Upper lobe of left lung (tissue), 6 donors: ENCODE results near the gene DNAH9. TPM values are rescaled to one million over a fixed set of nuclear protein-coding genes. Genes with fewer than 3 reads are reported as not detected.

Source experiments
- ATAC-seq, 2 donors: fragments of 200-7000 bp; cut with Tn5 transposase; one replicate each; pipeline ENCODE4 v1.9.1; 2022; ENCODE audit warnings: mild to moderate bottlenecking in 2 of 2, moderate library complexity in 2 of 2; ENCODE audit not compliant: low FRiP score in 2 of 2
- DNase-seq, 2 donors: peaks; one replicate each; pipeline ENCODE4 v3.0.0-alpha.2; 2019 to 2020
- H3K27ac ChIP-seq, 4 donors: fragments of 200-600 bp; sonication (generic); one replicate each; pipeline ENCODE4 v1.5.1; 2016 to 2019
- H3K27me3 ChIP-seq, 4 donors: fragments of 200-600 bp; sonication (generic); one replicate each; pipeline ENCODE4 v1.5.1; 2017 to 2019
- H3K36me3 ChIP-seq, 4 donors: fragments of 200-600 bp; sonication (generic); one replicate each; pipeline ENCODE4 v1.5.1; 2016 to 2019
- H3K4me1 ChIP-seq, 4 donors: fragments of 200-600 bp; sonication (generic); one replicate each; pipeline ENCODE4 v1.5.1; 2018 to 2019
- H3K4me3 ChIP-seq, 4 donors: fragments of 200-600 bp; sonication (generic); one replicate each; pipeline ENCODE4 v1.5.1; 2017 to 2019; ENCODE audit warnings: mild to moderate bottlenecking in 2 of 4, moderate library complexity in 1 of 4
- H3K9me3 ChIP-seq, 4 donors: fragments of 200-600 bp; sonication (generic); one replicate each; pipeline ENCODE4 v1.5.1; 2018 to 2019
- EP300 ChIP-seq, 4 donors: sonication (generic); formaldehyde crosslinking; IDR thresholded peaks; one replicate each; pipeline ENCODE4 v1.5.1; 2017; ENCODE audit warnings: antibody characterized with exemption in 4 of 4, control low read depth in 2 of 4
- POLR2A ChIP-seq, 4 donors: fragments of 450-650 bp; IDR thresholded peaks; one replicate each; pipeline ENCODE4 v1.5.1; 2016 to 2017; ENCODE audit warnings: antibody characterized with exemption in 4 of 4, mild to moderate bottlenecking in 2 of 4
- POLR2AphosphoS5 ChIP-seq, 2 donors: sonication (generic); formaldehyde crosslinking; IDR thresholded peaks; one replicate each; pipeline ENCODE4 v1.5.1; 2017; ENCODE audit warnings: antibody characterized with exemption in 2 of 2
- WGBS, 2 donors: methylation state at CpG; one replicate each; pipeline ENCODE4 v1.1.5; 2017 to 2018; 5-methylcytosine and 5-hydroxymethylcytosine counted together
- total RNA-seq, 6 donors: library from RNA; depleted of rRNA in 4 of 6; stranded (reverse); fragments of >200 nt in 4 of 6; gene quantifications; one replicate each; pipeline versions ENCODE4 v1.1.0 to v1.2.1, GENCODE V29; 2016 to 2021
- TF ChIP-seq, protein P1 (sequence below), 6 experiments: fragments of 450-650 bp in 4 of 6; fragments of 200-600 bp in 2 of 6; sonication (generic) in 2 of 6; IDR thresholded peaks; one replicate each; pipeline ENCODE4 v1.5.1; 2016 to 2019; ENCODE audit warnings: antibody characterized with exemption in 6 of 6
- donor health status: DM: no; HTN: no; CAD: no; lungs with moderate emphysema.
- donor health status: DM: no; HTN: yes; CAD: no; lungs with severe emphysema.

The DNAH9 gene
- total RNA-seq, 6 donors from 2014 or later = 0.92 to 42.6 (median 14.8) TPM

GRCh38 chr17:11589716-11590115 lies 8.6 kb upstream of the DNAH9 start:
- Histone ChIP-seq H3K4me3 (no peak overlapping the region), H3K36me3 (no peaks in the 10 kb centered on the region), H3K4me1 (no peaks in the 10 kb centered on the region), H3K27me3 (no peaks in the 10 kb centered on the region), H3K27ac (no peak overlapping the region), H3K9me3 (no peaks in the 10 kb centered on the region)
- WGBS, 2 donors = 64 to 70% methylated on average over 3 of the region's 3 CpGs
- no peak for TF ChIP-seq EP300 (IDR thresholded peaks at IDR 0.05)
- no peak for TF ChIP-seq POLR2A (IDR thresholded peaks at IDR 0.05)
- TF ChIP-seq, protein P1, sequence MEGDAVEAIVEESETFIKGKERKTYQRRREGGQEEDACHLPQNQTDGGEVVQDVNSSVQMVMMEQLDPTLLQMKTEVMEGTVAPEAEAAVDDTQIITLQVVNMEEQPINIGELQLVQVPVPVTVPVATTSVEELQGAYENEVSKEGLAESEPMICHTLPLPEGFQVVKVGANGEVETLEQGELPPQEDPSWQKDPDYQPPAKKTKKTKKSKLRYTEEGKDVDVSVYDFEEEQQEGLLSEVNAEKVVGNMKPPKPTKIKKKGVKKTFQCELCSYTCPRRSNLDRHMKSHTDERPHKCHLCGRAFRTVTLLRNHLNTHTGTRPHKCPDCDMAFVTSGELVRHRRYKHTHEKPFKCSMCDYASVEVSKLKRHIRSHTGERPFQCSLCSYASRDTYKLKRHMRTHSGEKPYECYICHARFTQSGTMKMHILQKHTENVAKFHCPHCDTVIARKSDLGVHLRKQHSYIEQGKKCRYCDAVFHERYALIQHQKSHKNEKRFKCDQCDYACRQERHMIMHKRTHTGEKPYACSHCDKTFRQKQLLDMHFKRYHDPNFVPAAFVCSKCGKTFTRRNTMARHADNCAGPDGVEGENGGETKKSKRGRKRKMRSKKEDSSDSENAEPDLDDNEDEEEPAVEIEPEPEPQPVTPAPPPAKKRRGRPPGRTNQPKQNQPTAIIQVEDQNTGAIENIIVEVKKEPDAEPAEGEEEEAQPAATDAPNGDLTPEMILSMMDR (IDR thresholded peaks at IDR 0.05) = no peak
- TF ChIP-seq POLR2AphosphoS5 (IDR thresholded peaks at IDR 0.05) = no peak
- ATAC-seq = no peak
- DNase-seq = no peak

- Histone ChIP-seq H3K9me3 (no peaks in the 10 kb centered on the region), H3K27ac (no peak overlapping the region), H3K27me3 (peaks cover 0 to 4% (median 0%) of the 10 kb centered on the region in 4 donors), H3K4me3 (no peak overlapping the region), H3K36me3 (no peaks in the 10 kb centered on the region), H3K4me1 (peaks cover 0 to 14% (median 4%) of the 10 kb centered on the region in 4 donors)
- ATAC-seq = no peak
- 72 to 74% methylated on average over 5 of the region's 5 CpGs for WGBS, 2 donors
- DNase-seq = no peak
- TF ChIP-seq, protein P1 (IDR thresholded peaks at IDR 0.05) = no peak
- TF ChIP-seq POLR2A (IDR thresholded peaks at IDR 0.05) (no peak), POLR2AphosphoS5 (IDR thresholded peaks at IDR 0.05) (no peak), EP300 (IDR thresholded peaks at IDR 0.05) (no peak)
Measured at GRCh38 chr17:11601661-11602060, 3.4 kb downstream of the DNAH9 start.

DNA sequence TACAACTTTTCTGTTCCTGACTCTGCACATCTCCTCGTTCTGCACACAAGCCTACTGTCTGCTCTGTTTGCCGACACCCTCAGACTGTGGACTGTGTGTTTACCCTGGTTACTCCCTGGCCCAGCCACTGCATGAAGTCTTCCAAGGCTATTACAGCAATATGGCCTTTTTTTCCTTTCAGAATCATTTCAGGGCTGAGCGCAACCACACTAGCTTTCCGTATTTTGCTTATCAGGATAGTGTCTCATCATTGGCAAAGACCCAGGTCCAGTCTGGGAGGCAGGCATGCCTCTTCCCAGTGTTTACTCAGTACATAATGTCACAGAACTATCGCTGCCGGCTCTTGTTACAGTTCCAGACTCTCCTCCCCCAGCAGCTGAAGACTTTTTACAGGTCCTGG lies 10.1 kb downstream of the DNAH9 start:
- H3K27ac ChIP-seq = peak overlapping the region in 1 of 4 donors; percentile 4
- no peaks in the 10 kb centered on the region for H3K36me3 ChIP-seq
- TF ChIP-seq POLR2A (IDR thresholded peaks at IDR 0.05) (no peak), POLR2AphosphoS5 (IDR thresholded peaks at IDR 0.05) (peak in 1 of 2 donors; percentile 36), EP300 (IDR thresholded peaks at IDR 0.05) (no peak)
- TF ChIP-seq, protein P1 (IDR thresholded peaks at IDR 0.05) = no peak
- 28 to 30% methylated on average over 6 of the region's 6 CpGs for WGBS, 2 donors
- peaks cover 0 to 7% (median 2%) of the 10 kb centered on the region in 4 donors for H3K4me1 ChIP-seq
- H3K27me3 ChIP-seq = no peaks in the 10 kb centered on the region
- peak; percentile 61 to 93 for ATAC-seq
- peak overlapping the region in 1 of 4 donors; percentile 6 for H3K4me3 ChIP-seq
- H3K9me3 ChIP-seq = no peaks in the 10 kb centered on the region
- DNase-seq = peak in 1 of 2 donors; percentile 26

DNA sequence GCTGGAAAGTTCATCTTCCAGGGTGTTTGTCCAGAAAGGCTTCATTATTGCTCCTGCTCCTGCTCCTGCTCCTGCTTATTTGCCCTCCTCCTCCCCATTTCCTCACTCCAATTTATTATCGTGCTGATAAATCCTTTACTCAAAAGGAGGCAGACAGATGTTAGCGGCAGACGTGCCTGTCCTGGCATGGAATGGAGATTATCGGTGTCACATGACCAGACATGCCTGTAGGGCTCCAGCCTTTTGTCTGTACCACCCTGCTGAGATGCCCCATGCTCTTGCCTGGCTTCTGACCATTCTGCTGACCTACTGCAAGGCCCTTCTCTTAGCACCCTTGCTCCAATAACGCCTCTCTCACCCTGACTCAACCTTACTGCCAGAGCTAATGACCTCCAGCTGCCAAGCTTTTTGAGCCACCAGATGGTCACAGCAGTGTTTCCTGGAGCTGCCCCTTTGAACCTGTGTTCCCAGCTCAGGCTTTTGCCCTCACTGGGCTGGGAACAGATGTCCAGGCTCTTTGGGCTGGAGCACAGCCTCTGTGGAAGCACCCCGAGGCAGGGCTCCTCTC lies 12.8 kb downstream of the DNAH9 start:
- ATAC-seq = no peak

GRCh38 chr17:11612956-11613355 lies 14.7 kb downstream of the DNAH9 start:
- Histone ChIP-seq H3K9me3 (no peaks in the 10 kb centered on the region), H3K27ac (no peak overlapping the region), H3K4me3 (no peak overlapping the region), H3K27me3 (no peaks in the 10 kb centered on the region), H3K36me3 (no peaks in the 10 kb centered on the region), H3K4me1 (peaks cover 0 to 7% (median 2%) of the 10 kb centered on the region in 4 donors)
- TF ChIP-seq, protein P1 (IDR thresholded peaks at IDR 0.05) = no peak
- TF ChIP-seq POLR2AphosphoS5 (IDR thresholded peaks at IDR 0.05) (no peak), POLR2A (IDR thresholded peaks at IDR 0.05) (no peak), EP300 (IDR thresholded peaks at IDR 0.05) (no peak)
- WGBS, 2 donors = 41 to 51% methylated on average over 2 of the region's 2 CpGs
- DNase-seq (no peak), ATAC-seq (no peak)

More for the DNA sequence above, 12.8 kb downstream of the DNAH9 start:
- DNase-seq = no peak
- 39 to 51% methylated on average over 6 of the region's 6 CpGs for WGBS, 2 donors
- no peaks in the 10 kb centered on the region for H3K9me3 ChIP-seq
- H3K4me1 ChIP-seq = peaks cover 0 to 7% (median 2%) of the 10 kb centered on the region in 4 donors
- H3K27me3 ChIP-seq = no peaks in the 10 kb centered on the region
- no peak overlapping the region for H3K27ac ChIP-seq
- no peaks in the 10 kb centered on the region for H3K36me3 ChIP-seq
- TF ChIP-seq POLR2AphosphoS5 (IDR thresholded peaks at IDR 0.05) (peak in 1 of 2 donors; percentile 11), EP300 (IDR thresholded peaks at IDR 0.05) (no peak)
- H3K4me3 ChIP-seq = no peak overlapping the region
